Spleen (tissue), 7 donors: ENCODE results near the gene RPUSD4.

Source experiments
- POLR2A ChIP-seq, 3 donors: fragments of 450-650 bp; IDR thresholded peaks; one replicate each; pipeline ENCODE4 v1.5.1; 2017; ENCODE audit warnings: antibody characterized with exemption in 3 of 3, mild to moderate bottlenecking in 1 of 3
- POLR2AphosphoS5 ChIP-seq, 3 donors: sonication (generic); formaldehyde crosslinking; IDR thresholded peaks; one replicate each; pipeline ENCODE4 v1.5.1; 2017; ENCODE audit warnings: antibody characterized with exemption in 3 of 3
- TF ChIP-seq, protein P1 (sequence below), 11 experiments: fragments of 200-600 bp in 7 of 11; fragments of 450-650 bp in 4 of 11; sonication (generic) in 4 of 11; IDR thresholded peaks in 8 of 11; conservative IDR thresholded peaks in 3 of 11; 1 replicate in 7 of 11; 2 replicates in 4 of 11; pipeline versions ENCODE4 v1.4.0 to v1.8.0; 2016 to 2021; ENCODE audit warnings: antibody characterized with exemption in 11 of 11, inconsistent platforms in 4 of 11, mild to moderate bottlenecking in 1 of 11
- donor health status: DM: no; HTN: no; CAD: no; lungs with moderate emphysema.
- donor health status: DM: no; HTN: no; CAD: no.
- donor health status: DM: no; HTN: no; CAD: no.

DNA sequence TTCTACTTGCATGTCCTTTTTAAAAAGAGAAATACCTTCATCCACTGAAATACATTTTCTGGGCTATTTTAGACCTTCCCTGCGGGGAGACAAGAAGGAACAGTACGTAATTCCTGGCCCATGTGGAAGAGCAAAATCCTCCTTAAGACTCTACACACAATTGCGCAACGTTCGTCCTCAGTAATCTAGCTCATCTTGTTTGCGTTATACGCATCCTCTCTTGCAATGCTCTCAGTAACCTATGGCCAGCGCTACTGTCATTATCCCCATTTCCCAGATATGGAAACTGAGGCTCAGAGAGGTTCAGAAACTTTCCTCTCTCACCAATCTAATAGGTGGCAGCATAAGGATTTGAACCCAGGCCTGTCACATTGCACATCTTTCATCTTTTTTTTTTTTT is 54.6 kb downstream of the RPUSD4 start:
- TF ChIP-seq, protein P1, sequence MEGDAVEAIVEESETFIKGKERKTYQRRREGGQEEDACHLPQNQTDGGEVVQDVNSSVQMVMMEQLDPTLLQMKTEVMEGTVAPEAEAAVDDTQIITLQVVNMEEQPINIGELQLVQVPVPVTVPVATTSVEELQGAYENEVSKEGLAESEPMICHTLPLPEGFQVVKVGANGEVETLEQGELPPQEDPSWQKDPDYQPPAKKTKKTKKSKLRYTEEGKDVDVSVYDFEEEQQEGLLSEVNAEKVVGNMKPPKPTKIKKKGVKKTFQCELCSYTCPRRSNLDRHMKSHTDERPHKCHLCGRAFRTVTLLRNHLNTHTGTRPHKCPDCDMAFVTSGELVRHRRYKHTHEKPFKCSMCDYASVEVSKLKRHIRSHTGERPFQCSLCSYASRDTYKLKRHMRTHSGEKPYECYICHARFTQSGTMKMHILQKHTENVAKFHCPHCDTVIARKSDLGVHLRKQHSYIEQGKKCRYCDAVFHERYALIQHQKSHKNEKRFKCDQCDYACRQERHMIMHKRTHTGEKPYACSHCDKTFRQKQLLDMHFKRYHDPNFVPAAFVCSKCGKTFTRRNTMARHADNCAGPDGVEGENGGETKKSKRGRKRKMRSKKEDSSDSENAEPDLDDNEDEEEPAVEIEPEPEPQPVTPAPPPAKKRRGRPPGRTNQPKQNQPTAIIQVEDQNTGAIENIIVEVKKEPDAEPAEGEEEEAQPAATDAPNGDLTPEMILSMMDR (IDR thresholded peaks at IDR 0.05 in 8 of 11, conservative IDR thresholded peaks at IDR 0.05 in 3 of 11), result no peak
- no peak for TF ChIP-seq POLR2A (IDR thresholded peaks at IDR 0.05)
- TF ChIP-seq POLR2AphosphoS5 (IDR thresholded peaks at IDR 0.05), result no peak
